Measurements from ENCODE around the gene RNASEH2C.

RNASEH2C gene

DNA sequence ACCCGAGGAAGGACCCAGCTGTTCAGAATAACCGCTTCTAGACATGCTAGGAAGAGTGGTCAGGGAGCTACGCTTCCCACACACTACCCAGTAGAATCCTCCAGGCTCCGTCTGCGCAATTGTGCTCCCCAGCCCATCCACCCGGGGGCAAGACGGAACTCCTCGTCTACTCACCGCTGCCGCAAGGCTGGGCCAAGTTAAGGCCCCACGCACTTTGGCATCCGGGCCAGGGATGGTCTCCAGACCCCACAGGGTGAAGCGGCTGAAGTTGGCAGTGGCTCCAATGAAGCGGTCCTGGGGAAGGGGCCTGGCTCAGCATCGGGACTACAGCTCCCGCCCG, 757 bp downstream of the RNASEH2C start:
- Histone ChIP-seq H4K8ac (ENCODE audit: low read depth, low read length) (no peak overlapping the region), H2BK12ac (ENCODE audit: low read length) (no peak overlapping the region), H3K18ac (ENCODE audit: low read length) (peak overlapping the region; percentile 35), H3K79me1 (ENCODE audit: low read length) (peaks cover 6% of the 10 kb centered on the region), H3K36me3 (ENCODE audit: control insufficient read depth in 1 of 2, insufficient read depth in 2 of 2, low read length in 2 of 2) (peaks cover 35 to 40% of the 10 kb centered on the region in 2 experiments), H3K9ac (ENCODE audit: low read length) (peak overlapping the region; percentile 65), H2AFZ (ENCODE audit: insufficient read depth, low read length, poor library complexity) (no peak overlapping the region), H3K9me3 (ENCODE audit: insufficient read depth, low read depth, low read length) (peaks cover 1% of the 10 kb centered on the region), H2AK5ac (ENCODE audit: low read length) (no peak overlapping the region), H2BK5ac (ENCODE audit: low read depth, low read length, poor library complexity) (no peak overlapping the region), H3K4ac (ENCODE audit: low read depth, low read length) (peak overlapping the region; percentile 18), H3K27ac (ENCODE audit: low read depth, low read length) (no peak overlapping the region), H3K4me1 (ENCODE audit: control insufficient read depth in 1 of 2, insufficient read depth in 2 of 2, low read length in 2 of 2) (peaks cover 3 to 6% of the 10 kb centered on the region in 2 experiments), H3K79me2 (ENCODE audit: control insufficient read depth, insufficient read depth, low read length, poor library complexity) (peaks cover 2% of the 10 kb centered on the region), H3K27me3 (ENCODE audit: insufficient read depth, low read length) (no peaks in the 10 kb centered on the region), H4K91ac (ENCODE audit: low read depth, low read length) (peak overlapping the region; percentile 0), H4K12ac (ENCODE audit: low read depth, low read length) (no peak overlapping the region), H3K14ac (ENCODE audit: low read length) (peak overlapping the region; percentile 82), H3K4me2 (ENCODE audit: low read length) (peak overlapping the region; percentile 62), H2BK120ac (ENCODE audit: insufficient read depth, low read length, poor library complexity) (no peak overlapping the region), H3K4me3 (ENCODE audit: low read depth, low read length) (peak overlapping the region; percentile 98), H3K23ac (ENCODE audit: low read length) (no peak overlapping the region)
- peak in 1 of 2 donors; percentile 34 for DNase-seq
- no CpG with 5 or more reads among the region's 17 CpGs for WGBS (ENCODE audit: extremely low coverage, insufficient coverage, insufficient read length)

DNA sequence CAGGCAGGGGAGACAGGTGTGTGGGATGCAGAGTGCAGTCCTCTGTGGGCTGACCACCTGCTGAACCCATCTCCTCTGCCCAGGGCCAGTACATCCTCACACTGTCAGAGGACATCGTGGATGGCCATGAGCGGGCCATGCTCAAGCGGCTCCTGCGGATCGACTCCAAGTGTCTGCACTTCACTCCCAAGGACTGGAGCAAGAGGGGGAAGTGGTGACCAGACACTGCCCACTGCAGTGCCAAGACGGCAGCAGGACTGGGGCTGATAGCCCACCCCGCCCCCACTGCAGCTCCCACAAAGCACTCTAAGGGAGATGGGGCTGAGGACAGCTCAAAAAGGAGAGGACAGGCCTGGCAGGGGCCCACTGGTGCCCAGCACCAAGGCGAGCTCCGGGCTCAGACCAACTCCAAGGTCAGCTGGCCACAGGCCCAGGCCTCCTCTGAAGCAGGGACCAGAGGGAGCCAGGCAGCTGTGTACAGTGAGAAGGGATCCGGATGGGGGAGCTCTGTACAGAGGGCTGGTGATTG, 1.6 kb downstream of the RNASEH2C start:
- Histone ChIP-seq H2AK5ac (ENCODE audit: low read length) (no peak overlapping the region), H2AFZ (ENCODE audit: insufficient read depth, low read length, poor library complexity) (no peak overlapping the region), H3K23ac (ENCODE audit: low read length) (no peak overlapping the region), H3K4ac (ENCODE audit: low read depth, low read length) (peak overlapping the region; percentile 8), H3K18ac (ENCODE audit: low read length) (peak overlapping the region; percentile 11), H2BK12ac (ENCODE audit: low read length) (no peak overlapping the region), H4K91ac (ENCODE audit: low read depth, low read length) (no peak overlapping the region), H3K9me3 (ENCODE audit: insufficient read depth, low read depth, low read length) (peaks cover 1% of the 10 kb centered on the region), H2BK120ac (ENCODE audit: insufficient read depth, low read length, poor library complexity) (no peak overlapping the region), H3K36me3 (ENCODE audit: control insufficient read depth in 1 of 2, insufficient read depth in 2 of 2, low read length in 2 of 2) (peaks cover 44 to 48% of the 10 kb centered on the region in 2 experiments), H3K79me2 (ENCODE audit: control insufficient read depth, insufficient read depth, low read length, poor library complexity) (peaks cover 2% of the 10 kb centered on the region), H3K4me3 (ENCODE audit: low read depth, low read length) (no peak overlapping the region), H2BK5ac (ENCODE audit: low read depth, low read length, poor library complexity) (no peak overlapping the region), H3K4me1 (ENCODE audit: control insufficient read depth in 1 of 2, insufficient read depth in 2 of 2, low read length in 2 of 2) (peaks cover 3 to 6% of the 10 kb centered on the region in 2 experiments), H3K79me1 (ENCODE audit: low read length) (peaks cover 6% of the 10 kb centered on the region), H3K9ac (ENCODE audit: low read length) (no peak overlapping the region), H3K27me3 (ENCODE audit: insufficient read depth, low read length) (no peaks in the 10 kb centered on the region), H4K12ac (ENCODE audit: low read depth, low read length) (no peak overlapping the region), H3K14ac (ENCODE audit: low read length) (no peak overlapping the region), H3K27ac (ENCODE audit: low read depth, low read length) (no peak overlapping the region), H3K4me2 (ENCODE audit: low read length) (no peak overlapping the region), H4K8ac (ENCODE audit: low read depth, low read length) (no peak overlapping the region)
- WGBS (ENCODE audit: extremely low coverage, insufficient coverage, insufficient read length), result no CpG with 5 or more reads among the region's 10 CpGs
- no peak for DNase-seq

DNA sequence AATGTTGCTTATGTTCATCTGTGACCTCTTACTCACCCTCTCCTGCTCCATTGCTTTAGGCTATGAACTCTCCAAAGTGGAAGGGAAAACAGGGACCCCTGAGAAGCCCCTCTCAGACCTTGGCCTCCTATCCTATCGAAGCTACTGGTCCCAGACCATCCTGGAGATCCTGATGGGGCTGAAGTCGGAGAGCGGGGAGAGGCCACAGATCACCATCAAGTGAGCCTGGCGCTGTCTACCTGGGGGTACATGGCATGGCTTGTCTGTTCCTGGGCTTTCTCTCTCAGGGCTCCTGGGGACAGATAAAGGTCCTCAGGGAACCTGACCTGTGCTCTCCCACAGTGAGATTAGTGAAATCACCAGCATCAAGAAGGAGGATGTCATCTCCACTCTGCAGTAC, 2.1 kb downstream of the RNASEH2C start:
- Histone ChIP-seq H3K79me1 (ENCODE audit: low read length) (peaks cover 6% of the 10 kb centered on the region), H3K4me2 (ENCODE audit: low read length) (no peak overlapping the region), H3K4ac (ENCODE audit: low read depth, low read length) (no peak overlapping the region), H3K79me2 (ENCODE audit: control insufficient read depth, insufficient read depth, low read length, poor library complexity) (peaks cover 2% of the 10 kb centered on the region), H3K27me3 (ENCODE audit: insufficient read depth, low read length) (no peaks in the 10 kb centered on the region), H3K23ac (ENCODE audit: low read length) (no peak overlapping the region), H2AFZ (ENCODE audit: insufficient read depth, low read length, poor library complexity) (no peak overlapping the region), H3K9me3 (ENCODE audit: insufficient read depth, low read depth, low read length) (peaks cover 1% of the 10 kb centered on the region), H2AK5ac (ENCODE audit: low read length) (no peak overlapping the region), H3K4me3 (ENCODE audit: low read depth, low read length) (no peak overlapping the region), H3K27ac (ENCODE audit: low read depth, low read length) (no peak overlapping the region), H4K91ac (ENCODE audit: low read depth, low read length) (no peak overlapping the region), H3K36me3 (ENCODE audit: control insufficient read depth in 1 of 2, insufficient read depth in 2 of 2, low read length in 2 of 2) (peaks cover 47 to 53% of the 10 kb centered on the region in 2 experiments), H3K9ac (ENCODE audit: low read length) (no peak overlapping the region), H3K14ac (ENCODE audit: low read length) (no peak overlapping the region), H3K18ac (ENCODE audit: low read length) (no peak overlapping the region), H3K4me1 (ENCODE audit: control insufficient read depth in 1 of 2, insufficient read depth in 2 of 2, low read length in 2 of 2) (peaks cover 3 to 6% of the 10 kb centered on the region in 2 experiments), H2BK12ac (ENCODE audit: low read length) (no peak overlapping the region), H2BK5ac (ENCODE audit: low read depth, low read length, poor library complexity) (no peak overlapping the region), H4K8ac (ENCODE audit: low read depth, low read length) (no peak overlapping the region), H4K12ac (ENCODE audit: low read depth, low read length) (no peak overlapping the region), H2BK120ac (ENCODE audit: insufficient read depth, low read length, poor library complexity) (no peak overlapping the region)
- WGBS (ENCODE audit: extremely low coverage, insufficient coverage, insufficient read length), result no CpG with 5 or more reads among the region's 4 CpGs
- DNase-seq, result no peak

DNA sequence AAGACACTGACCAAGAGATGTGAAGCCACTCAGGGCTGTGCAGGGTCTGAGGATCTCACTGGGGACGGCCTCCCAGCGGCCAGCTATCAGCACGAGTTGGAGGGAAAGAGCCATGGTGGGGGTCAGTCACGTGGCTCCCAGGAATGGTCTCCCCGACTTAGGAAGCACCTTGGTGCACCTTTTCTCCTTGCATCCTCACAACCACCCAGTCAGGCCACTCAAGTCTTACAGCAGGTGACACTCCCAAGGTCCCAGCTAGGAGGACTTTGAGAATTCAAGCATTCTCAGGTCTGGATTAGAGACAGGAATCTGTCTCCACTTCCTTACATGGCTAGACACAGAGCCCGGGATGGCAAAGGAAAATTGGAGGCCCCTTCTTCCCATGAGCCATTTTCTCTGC, 2.7 kb downstream of the RNASEH2C start:
- DNase-seq, result no peak
- no peak overlapping the region for H3K18ac ChIP-seq (ENCODE audit: low read length)
- WGBS (ENCODE audit: extremely low coverage, insufficient coverage, insufficient read length), result no CpG with 5 or more reads among the region's 6 CpGs

More for the DNA sequence above, 2.7 kb downstream of the RNASEH2C start:
- Histone ChIP-seq H3K4me1 (ENCODE audit: control insufficient read depth in 1 of 2, insufficient read depth in 2 of 2, low read length in 2 of 2) (peaks cover 4 to 7% of the 10 kb centered on the region in 2 experiments), H2BK12ac (ENCODE audit: low read length) (no peak overlapping the region), H3K27ac (ENCODE audit: low read depth, low read length) (no peak overlapping the region), H3K9me3 (ENCODE audit: insufficient read depth, low read depth, low read length) (peaks cover 1% of the 10 kb centered on the region), H3K4ac (ENCODE audit: low read depth, low read length) (peak overlapping the region; percentile 13), H2BK5ac (ENCODE audit: low read depth, low read length, poor library complexity) (no peak overlapping the region), H2AK5ac (ENCODE audit: low read length) (no peak overlapping the region), H3K14ac (ENCODE audit: low read length) (no peak overlapping the region), H2AFZ (ENCODE audit: insufficient read depth, low read length, poor library complexity) (no peak overlapping the region), H3K23ac (ENCODE audit: low read length) (no peak overlapping the region), H3K9ac (ENCODE audit: low read length) (no peak overlapping the region), H3K36me3 (ENCODE audit: control insufficient read depth in 1 of 2, insufficient read depth in 2 of 2, low read length in 2 of 2) (peaks cover 53 to 59% of the 10 kb centered on the region in 2 experiments), H3K79me1 (ENCODE audit: low read length) (peaks cover 6% of the 10 kb centered on the region), H3K4me3 (ENCODE audit: low read depth, low read length) (no peak overlapping the region), H3K4me2 (ENCODE audit: low read length) (no peak overlapping the region), H4K12ac (ENCODE audit: low read depth, low read length) (no peak overlapping the region), H4K8ac (ENCODE audit: low read depth, low read length) (no peak overlapping the region), H3K27me3 (ENCODE audit: insufficient read depth, low read length) (no peaks in the 10 kb centered on the region), H4K91ac (ENCODE audit: low read depth, low read length) (no peak overlapping the region), H3K79me2 (ENCODE audit: control insufficient read depth, insufficient read depth, low read length, poor library complexity) (peaks cover 2% of the 10 kb centered on the region), H2BK120ac (ENCODE audit: insufficient read depth, low read length, poor library complexity) (no peak overlapping the region)

All from trophoblast cell (in vitro differentiated cells and primary cell).